Hindlimb muscle (tissue), 1 donor: Measurements from ENCODE around the gene GRB2. TPM values are rescaled to one million over a fixed set of nuclear protein-coding genes. Genes with fewer than 3 reads are reported as not detected.
"Not testable (repeated sequence)": the region's sequence is repeated elsewhere in the genome, so short reads cannot be mapped to it uniquely, and the experiment has no call there.

Source experiments
- DNase-seq: peaks from one replicate; pipeline ENCODE4 v3.0.0-alpha.2; 2013
- polyA plus RNA-seq: library from polyadenylated mRNA; unstranded; fragments of 120-200 nt; gene quantifications from one replicate; pipeline ENCODE4 v1.2.1, GENCODE V29; 2013; ENCODE audit not compliant: insufficient read length

GRB2 gene
- polyA plus RNA-seq, 1 donor = 161 TPM

DNA sequence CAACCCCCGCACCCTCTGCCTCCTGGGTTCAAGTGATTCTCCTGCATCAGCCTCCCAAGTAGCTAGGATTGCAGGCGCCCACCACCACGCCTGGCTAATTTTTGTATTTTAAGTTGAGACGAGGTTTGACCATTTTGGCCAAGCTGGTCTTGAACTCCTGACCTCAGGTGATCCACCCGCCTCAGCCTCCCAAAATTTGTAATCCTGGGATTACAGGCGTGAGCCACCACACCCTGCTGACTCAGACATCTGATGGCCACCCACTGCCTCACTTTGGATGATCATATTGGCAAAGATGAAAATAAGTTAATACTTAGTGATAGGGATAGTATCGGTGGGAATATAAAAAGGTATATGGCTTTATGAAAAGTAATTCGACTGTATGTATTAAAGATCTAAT, 55.9 kb downstream of the GRB2 start:
- no peak for DNase-seq

DNA sequence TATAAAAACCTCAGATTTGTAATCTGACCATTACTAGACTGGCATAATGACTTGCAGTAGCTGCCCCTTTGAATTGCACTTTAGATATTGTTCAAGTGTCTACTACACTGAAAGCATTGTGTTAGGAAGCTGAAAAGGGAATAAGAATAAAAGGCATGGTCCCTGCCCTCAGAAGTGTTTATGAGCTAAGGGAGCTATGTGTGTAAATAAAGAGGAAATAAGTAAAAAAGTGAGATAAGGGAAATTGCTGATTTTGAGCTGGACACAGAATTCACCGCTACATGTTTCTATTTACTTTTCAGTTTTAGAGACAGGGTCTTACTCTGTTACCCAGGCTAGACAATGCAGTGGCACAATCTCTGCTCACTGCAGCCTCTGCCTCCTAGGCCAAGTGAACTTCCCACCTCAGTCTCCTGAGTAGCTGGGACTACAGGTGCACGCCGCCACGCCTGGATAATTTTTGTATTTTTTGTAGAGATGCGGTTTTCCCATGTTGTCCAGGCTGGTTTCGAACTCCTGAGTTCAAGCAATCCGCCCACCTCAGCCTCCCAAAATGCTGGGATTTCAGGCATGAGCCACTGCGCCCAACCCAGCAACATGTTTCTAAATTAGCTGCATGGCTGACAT, 57.0 kb downstream of the GRB2 start:
- no peak for DNase-seq

DNA sequence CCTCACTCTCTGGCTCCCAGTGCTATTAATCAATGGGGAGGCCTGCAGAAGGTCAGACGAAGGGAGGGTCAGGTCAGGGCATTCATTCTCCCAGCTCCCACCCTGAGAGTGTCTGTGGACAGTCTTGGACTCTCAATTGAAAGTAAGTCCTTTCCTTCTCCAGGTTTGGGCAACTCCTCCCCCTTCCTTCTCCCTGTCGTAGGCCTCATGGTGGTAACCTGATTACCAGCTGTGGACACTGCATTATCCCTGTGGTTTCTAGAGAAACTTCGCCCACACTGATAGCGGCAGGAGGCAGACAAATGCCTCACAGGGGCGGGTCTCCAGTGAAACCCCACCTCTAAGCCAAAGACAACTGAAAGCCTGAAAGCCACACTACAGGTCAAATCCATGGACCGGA, 58.6 kb downstream of the GRB2 start:
- DNase-seq = no peak

DNA sequence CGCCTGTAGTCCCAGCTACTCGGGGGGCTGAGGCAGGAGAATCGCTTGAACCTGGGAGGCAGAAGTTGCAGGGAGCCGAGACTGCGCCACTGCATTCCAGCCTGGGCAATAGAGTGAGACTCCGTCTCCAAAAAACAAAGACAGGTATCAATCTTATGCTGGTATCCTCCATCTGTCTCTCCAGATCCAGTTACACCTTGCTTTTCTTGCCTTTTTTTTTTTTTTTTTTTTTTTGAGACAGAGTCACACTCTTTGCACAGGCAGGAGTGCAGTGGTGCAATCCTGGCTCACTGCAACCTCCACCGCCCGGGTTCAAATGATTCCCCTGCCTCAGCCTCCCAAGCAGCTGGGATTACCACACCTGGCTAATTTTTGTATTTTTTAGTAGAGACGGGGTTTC, 59.1 kb downstream of the GRB2 start:
- DNase-seq = not testable (repeated sequence)

DNA sequence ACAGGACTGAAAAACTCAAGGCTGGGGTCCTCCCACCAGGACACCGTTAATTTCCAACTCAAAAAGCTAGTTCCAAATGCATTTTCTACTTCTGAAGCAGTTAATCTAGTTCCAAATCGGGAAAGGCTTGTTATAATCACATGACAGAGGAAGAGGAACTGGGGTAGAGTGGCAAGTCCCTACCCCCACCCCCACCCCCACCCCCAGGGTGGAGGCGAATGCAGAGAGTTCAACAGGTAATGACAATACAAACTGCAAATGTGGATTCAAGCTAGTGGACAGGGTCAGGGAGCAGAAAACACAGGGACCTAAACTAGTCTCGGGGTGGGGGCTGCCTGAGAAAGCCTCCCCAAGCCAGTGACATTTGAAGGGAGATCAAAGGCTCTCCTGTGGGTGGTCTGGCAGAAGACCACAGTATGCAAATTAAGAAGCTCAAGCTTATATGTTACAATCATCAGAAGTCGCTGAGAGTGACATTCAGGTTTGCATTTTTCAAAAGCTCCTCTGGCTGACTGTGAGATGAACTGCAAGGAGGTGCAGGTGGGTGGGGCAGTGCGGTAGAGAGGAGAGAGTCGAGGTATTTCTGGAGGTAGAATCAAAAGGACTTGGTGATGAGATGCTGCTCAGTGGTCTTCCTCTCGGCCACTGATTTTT, 59.8 kb downstream of the GRB2 start:
- DNase-seq = no peak

DNA sequence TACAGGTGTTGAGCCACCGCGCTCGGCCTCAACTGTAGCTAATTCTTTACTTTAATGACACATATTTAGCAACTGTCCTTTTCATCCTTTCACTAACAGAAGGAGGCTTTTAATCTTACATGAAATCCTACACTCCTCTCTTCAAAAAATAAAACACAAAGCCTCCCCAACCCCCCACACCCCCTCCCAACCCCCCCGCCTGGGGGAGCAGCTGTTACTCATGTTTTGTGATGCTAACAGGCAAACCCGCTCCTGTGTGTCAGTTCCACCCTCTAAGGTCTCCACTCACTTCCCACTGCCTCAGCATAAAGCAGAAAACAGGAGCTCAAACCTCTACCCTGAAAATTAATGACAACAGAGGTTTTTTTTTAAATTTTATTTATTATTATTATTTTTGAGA, 60.8 kb downstream of the GRB2 start:
- DNase-seq = no peak

DNA sequence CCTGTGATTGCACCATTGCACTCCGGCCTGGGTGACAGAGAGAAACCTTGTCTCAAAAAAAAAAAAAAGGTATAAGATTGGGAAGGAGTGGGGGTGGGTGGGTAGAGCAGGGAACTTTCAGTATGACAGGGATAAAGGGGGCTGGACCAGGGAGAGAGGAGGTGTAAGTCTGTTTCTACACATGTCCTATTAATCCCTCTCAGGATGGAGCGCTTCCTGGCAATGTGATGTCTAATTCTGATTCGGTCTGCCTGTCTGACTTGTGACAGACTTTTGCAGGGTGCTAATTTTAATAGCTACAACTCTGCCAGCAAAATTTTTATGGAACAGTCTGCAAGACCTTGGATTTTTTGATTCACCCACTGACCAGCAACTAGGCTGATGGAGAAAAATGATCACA, 62.5 kb downstream of the GRB2 start:
- no peak for DNase-seq

DNA sequence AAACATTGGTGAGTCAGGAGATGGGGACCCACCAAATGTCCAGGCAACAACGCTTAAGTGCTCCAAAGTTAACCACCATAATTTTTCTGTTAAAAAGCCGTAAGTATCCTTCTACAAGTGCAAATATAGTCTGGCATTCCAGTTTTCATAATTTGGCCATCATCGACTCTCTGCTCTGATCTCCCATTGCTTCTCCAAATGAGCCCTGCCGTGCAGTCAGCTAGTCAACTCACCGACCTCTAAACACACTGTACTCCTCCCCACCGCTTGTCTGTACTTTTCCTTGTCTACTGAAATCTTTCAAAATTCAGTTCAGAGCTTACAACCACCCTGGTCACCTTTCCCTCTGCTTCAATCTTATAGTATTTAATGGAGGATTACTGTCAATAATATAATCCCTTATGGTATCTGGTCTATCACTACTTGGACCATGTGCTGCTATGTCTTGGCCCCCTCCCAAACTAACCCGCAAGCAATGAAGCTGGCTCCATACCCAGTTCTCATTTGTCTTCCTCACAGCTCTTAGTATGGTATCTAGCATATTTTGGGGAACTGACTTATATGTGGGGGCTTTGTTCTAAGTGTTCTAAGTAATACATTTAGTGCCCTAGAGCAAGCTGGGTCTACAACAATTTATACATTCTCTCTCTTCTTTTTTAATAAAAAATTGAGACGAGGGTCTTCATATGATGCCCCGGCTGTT, 63.5 kb downstream of the GRB2 start:
- no peak for DNase-seq

DNA sequence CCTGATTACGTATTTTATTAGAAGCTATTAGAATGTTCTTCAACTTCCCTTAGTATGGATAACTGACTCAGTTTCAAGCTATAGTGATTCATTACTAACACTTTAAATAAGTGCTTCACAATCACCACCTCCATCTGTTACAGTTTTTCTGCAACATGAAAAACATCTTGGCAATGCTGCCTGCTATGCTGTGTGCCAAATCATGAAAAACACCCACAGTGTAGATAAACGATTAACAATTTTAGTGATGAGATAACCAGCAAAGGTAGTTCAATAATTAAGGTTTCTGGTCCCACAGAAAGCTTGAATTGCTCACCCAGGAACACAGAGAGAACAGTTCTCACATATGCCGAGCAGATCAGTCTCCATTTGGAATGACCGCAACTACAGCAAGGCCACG, 64.8 kb downstream of the GRB2 start:
- no peak for DNase-seq

DNA sequence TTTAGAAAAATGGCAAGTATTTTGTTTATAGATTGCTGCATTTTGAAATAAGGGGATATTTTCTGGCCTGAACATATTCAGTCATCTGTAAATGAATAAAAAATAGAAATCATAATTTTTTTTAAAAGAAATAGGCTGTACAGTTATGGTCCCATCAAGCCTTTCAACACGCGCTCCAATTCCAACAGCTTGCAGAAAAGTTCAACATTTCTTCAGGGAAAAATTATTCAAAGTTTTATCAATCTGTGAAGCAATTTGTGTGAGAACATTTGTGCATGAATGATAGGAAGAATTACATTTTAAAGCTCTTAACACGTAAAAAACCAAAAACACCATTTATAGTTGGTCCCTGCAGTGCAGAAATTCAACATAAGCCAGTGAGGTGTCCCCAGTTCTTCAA, 65.5 kb downstream of the GRB2 start:
- DNase-seq = no peak

DNA sequence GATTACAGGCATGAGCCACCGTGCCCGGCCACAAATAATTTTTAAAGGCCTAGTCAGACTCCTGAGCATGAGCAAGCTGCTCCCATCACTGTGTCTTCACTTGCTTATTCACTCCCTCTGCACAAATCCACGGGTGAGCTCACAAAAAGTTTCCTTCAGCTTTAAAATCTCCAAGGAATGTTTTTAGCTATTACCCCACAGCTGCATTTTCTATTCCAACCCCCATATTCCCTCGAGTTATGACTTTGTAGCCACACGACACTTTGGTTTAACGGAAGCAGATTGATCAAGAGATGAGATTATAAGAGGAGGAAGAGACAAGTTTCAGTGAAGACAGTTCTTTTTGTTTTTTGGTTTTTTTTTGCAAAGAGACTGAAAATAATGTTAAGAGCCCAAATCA, 67.1 kb downstream of the GRB2 start:
- DNase-seq = no peak

DNA sequence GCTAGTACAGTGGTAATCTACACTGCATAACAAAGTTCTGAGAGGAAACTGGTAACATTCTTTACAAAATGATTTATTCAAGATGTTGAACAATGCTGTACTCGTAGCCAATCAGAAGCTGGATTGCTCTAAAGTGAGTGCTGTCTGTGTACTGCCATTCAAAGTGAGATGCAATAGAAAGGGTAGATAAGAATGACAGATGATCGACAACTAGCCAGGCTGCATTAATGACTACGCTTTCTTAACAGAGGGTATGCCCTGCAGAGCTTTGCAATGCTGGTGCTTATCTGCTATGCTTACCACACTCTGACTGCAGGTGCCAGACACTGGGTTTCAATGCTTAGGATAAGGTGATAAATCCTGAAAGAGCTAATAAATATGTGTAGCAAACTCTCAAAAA, 70.2 kb downstream of the GRB2 start:
- DNase-seq = no peak

DNA sequence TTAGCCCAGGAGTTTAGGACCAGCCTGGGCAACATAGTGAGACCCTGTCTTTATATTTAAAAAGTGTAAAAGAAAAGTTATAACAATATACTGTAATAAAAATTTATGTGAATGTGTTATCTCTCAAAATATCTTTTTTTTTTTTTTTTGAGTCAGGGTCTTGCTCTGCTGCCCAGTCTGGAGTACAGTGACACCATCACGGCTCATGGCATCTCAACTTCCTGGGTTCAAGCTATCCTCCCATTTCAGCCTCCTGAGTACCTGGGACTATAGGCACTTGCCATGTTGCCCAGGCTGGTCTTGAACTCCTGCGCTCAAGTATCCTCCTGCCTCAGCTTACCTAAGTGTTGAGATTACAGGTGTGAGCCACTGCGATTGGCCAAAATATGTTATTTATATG, 70.8 kb downstream of the GRB2 start:
- no peak for DNase-seq

DNA sequence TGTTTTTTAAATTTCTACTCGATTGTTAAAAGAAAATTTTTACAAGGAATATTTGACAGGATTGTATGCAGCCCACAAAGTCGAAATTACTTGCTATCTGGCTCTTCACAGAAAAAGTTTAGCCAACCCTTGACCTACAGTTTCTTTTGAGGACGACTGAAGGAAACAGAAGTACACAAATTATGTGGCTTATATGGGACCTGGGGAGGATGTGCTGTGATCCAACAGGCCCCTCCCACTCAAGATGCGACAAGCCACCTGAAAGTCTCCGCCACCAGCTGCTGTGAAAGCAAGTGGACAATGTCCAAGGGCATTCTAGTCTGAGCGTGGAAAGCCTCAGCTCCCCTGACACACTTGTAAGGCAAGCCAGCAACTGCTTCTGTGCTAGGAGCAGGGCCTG, 73.8 kb downstream of the GRB2 start:
- DNase-seq = no peak

DNA sequence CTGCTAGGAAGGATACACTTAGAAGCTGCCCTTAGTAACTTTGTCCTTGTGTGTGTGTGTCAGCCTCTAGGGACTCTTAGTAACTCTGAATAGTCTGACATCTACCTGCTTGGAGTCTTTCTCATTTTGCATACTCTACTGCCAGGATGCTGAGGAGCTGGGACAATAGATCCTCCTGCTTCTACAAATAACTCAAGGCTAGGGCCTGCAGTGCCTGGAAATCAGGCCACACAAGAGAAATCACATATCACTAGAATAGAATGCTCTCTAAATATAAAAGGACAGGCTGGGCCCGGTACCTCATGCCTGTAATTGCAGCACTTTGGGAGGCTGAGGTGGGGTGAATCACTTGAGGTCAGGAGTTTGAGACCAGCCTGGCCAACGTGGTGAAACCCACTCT, 77.7 kb downstream of the GRB2 start:
- DNase-seq = no peak

DNA sequence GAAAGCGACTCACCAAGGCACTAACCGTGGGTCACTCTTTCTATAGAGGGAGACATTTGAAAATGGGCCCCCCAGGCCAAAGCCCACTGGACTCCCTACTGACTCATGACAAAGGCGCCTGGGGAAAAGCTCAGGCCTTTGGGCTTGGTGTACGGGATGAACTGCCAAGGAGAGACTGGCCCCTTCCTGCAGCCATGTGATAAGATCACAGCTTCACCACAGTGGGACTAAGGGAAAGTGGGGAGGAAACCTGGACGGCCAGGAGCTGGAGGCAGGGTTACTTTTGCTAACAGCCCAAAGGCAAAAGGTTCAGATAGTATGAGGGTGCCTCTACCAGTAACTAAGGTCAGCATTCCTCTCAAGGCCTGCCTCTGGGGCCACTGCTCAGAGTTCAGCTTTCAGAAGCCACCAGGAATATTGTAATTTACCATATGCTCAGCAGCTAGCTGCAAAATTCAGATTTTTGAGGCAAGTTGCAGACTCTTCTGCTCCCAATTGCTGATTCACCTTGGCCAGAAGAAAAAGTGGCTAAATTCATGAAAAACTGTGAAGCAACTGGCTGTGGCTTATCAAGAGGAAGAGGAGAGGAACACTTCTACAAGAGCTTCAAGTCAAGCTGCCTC, 79.1 kb downstream of the GRB2 start:
- no peak for DNase-seq

DNA sequence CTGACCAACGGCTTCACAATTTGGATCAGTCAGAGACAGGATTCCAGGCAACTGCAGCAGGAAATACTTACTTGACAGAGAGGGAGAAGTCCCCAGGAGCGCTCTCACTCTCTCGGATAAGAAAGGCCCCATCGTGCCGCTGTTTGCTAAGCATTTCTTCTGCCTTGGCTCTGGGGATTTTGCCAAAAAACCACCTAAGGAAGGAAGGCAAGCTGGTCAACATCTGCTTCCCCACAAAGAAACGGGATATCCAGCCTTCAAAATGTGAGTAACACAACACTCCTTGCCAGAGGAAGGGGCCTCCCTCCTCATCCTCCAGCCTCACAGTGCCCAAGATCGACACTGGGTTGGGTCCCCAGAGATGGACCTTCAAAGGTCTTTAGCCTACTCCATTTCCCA, 79.7 kb downstream of the GRB2 start:
- no peak for DNase-seq

DNA sequence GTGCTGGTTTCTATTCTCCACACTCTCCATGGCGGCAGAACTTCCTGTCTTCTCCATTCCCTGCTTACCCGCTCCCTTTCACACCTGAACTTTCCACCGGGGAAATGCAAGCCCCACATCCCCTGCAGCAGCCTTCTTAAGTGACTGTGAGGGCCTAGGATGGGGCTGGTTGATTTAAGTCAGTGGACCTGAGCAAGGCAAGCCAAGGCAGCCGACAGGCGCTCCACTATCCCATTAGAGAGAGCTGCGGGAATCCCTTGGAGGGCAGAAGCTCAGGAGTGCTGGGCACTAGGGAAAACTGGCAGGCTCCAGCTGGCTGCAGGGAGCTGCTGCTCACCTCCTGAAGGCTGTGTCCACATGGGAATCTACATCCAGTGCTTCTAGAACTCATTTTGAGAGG, 80.1 kb downstream of the GRB2 start:
- DNase-seq = no peak

DNA sequence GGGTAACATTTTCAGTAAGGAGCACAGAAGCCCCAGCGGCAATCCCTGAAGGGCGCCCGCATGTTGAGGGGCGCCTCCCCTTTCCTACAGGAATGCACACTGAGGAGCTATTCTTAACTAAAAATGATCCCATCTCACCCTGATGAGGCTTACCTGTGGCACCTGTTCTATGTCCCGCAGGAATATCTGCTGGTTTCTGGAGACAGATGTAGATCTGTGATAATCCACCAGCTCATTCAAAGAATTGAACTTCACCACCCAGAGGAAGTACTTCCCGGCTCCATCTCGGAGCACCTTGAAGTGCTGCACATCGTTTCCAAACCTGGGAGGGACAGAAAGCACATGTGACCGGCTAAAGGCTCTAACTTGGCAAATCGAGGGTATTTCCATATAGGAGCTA, 84.0 kb downstream of the GRB2 start:
- DNase-seq = no peak

DNA sequence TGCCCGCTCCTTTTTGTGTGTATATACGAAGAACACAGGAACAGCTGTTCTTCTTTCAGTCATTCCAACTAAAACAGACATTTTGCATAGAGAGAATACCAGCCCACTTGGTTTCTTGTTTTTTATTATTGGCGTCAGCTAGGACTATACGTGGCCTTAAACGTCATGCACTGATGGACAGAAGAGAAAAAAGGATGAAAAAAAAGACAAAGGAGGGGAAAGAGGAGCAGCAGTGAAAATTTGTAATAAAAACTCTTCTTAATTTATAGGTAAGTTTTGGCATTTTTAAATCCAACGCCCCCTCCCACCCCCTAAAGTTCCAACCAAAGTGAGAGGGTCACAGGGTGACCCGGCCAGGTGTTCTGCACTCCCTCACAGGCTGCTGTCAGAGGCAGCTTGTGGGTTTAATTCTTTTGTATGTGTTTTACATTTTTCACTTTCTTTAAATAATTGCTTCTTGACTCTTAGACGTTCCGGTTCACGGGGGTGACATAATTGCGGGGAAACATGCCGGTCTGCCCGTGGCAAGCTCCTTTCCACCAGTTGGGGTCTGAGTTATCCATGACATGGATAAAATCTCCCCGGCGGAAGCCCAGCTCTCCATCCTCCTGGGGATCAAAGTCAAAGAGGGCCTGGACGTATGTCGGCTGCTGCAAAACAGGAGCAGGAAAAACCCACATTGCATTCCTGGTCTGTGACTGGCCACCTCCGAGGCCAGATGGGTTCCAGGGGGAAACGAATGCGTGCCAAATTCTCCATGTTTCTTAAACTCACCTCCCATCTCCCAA, 85.4 kb downstream of the GRB2 start:
- no peak for DNase-seq

DNA sequence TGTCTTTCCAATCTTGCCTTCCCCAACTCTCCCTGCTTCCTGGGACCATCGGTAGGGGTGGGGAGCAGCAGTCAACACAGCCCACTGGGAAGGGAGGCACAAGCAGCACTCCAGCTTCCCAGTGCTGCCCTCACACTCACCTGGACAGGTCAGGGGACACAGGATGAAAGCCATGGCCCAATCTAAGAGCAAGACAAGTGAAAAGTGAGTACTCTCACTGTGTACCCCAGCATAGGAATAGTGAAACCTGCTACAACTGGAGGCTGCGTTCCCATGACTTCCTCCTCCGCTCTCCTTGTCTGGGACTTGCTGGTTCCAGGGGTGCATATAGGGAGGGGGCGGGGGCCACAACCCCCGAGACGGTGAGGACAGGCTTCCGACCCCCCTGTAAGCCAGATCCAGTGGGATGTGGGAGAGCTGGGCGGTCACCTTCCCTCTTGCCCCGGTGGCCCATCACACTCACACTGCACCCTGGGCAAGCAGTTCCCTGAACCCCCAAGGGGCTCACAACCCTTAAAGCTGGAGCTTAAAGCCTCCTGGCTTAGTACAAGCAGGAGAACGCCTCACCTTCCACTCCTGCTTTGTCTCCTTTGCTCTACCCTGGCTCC, 86.8 kb downstream of the GRB2 start:
- DNase-seq = no peak

DNA sequence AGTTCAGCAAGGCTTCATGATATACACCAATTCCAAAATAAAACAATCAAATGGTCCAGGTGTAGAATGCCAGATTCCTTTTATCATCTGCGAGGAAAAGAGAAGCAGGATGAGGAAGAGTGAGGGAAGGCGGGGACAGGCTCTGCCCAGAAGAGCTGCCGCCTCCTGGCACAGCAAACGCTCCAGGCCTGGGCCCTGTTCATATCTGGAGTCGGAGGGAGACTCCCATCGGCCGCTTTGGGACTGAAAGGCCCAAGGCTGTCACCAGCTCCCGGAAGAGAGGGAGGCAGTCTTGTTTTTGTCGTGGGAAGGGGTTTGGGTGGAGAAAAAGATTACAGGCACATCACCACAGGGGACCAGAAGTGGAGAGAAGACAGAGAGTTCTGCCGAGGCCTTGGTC, 87.3 kb downstream of the GRB2 start:
- DNase-seq = no peak

DNA sequence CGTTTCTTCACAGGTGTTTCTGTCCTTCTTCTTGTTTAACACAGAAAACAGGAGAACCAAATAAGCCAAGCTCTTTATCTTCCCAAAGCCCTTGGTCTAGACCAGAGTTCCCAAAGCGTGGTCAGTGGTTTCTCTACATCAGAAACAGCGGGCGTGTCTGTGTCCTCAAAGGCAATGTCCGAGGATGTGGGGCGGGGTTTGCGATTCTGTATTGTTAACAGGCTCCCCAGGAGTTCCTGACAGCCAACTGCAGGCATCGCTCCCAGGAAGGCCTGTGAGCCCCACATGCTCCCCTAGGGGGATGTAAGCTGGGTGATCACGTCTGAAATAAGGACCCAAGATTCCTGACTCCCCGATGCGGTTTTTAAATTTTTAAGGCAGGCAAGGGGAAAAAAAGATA, 87.8 kb downstream of the GRB2 start:
- no peak for DNase-seq
